ENCODE measurements around the gene SHANK1.

The SHANK1 gene

GRCh38 chr19:50711196-50711595, 8.4 kb downstream of the SHANK1 start:
- no peak overlapping the region for H3K4me3 Mint-ChIP-seq
- H3K27me3 Mint-ChIP-seq: peaks cover 47% of the 10 kb centered on the region
- H3K4me1 Mint-ChIP-seq: peaks cover 5% of the 10 kb centered on the region
- no peaks in the 10 kb centered on the region for H3K36me3 Mint-ChIP-seq
- DNase-seq: no peak
- H3K27ac Mint-ChIP-seq: no peak overlapping the region
- no peaks in the 10 kb centered on the region for H3K9me3 Mint-ChIP-seq
- CTCF ChIA-PET: no interaction called here

DNA sequence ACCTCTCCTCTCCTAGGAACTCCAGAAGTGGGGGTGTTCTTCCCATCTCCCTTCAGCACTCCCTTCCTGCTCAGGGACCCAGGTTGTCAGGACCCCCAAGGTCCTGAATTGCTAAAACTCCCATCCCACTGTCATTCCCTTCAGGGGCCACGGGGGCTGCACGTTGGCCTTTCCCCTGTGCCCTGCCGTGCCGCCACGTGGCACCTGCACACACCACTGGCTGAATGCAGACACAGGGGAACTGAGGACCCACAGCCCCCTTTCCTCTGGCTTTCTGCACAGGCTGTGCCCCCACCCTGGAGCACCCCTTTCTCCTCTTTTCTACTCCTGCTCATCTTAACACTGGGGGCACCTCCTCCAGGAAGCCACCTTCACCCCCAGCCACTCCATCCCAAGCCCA, 9.0 kb downstream of the SHANK1 start:
- Mint-ChIP-seq H3K27ac (no peak overlapping the region), H3K4me3 (no peak overlapping the region)

GRCh38 chr19:50710094-50710493, 9.5 kb downstream of the SHANK1 start:
- H3K36me3 Mint-ChIP-seq: no peaks in the 10 kb centered on the region
- H3K4me1 Mint-ChIP-seq: peaks cover 5% of the 10 kb centered on the region
- H3K9me3 Mint-ChIP-seq: no peaks in the 10 kb centered on the region
- peaks cover 41% of the 10 kb centered on the region for H3K27me3 Mint-ChIP-seq
- CTCF ChIA-PET: no interaction called here
- no peak for DNase-seq
- H3K27ac Mint-ChIP-seq: no peak overlapping the region
- no peak overlapping the region for H3K4me3 Mint-ChIP-seq

More for the DNA sequence above, 9.0 kb downstream of the SHANK1 start:
- DNase-seq: no peak
- CTCF ChIA-PET: no interaction called here
- Mint-ChIP-seq H3K27me3 (peaks cover 42% of the 10 kb centered on the region), H3K36me3 (no peaks in the 10 kb centered on the region), H3K9me3 (no peaks in the 10 kb centered on the region), H3K4me1 (peaks cover 5% of the 10 kb centered on the region)

GRCh38 chr19:50708179-50708879, 11.3 kb downstream of the SHANK1 start:
- Mint-ChIP-seq H3K27ac (no peak overlapping the region), H3K36me3 (no peaks in the 10 kb centered on the region), H3K4me3 (no peak overlapping the region), H3K4me1 (peaks cover 5% of the 10 kb centered on the region), H3K9me3 (no peaks in the 10 kb centered on the region), H3K27me3 (peaks cover 43% of the 10 kb centered on the region)
- CTCF ChIA-PET: no interaction called here
- DNase-seq: no peak

- CTCF ChIA-PET: interaction anchor here (0.7 kb wide), 1 partner anchor 818 kb away, joined by 3 read pairs; no protein-coding TSS in a partner anchor
- no peak for DNase-seq
- Mint-ChIP-seq H3K36me3 (no peaks in the 10 kb centered on the region), H3K9me3 (no peaks in the 10 kb centered on the region), H3K4me3 (no peak overlapping the region), H3K27ac (no peak overlapping the region), H3K27me3 (peaks cover 36% of the 10 kb centered on the region), H3K4me1 (no peaks in the 10 kb centered on the region)
These were observed 13.2 kb downstream of the SHANK1 start for GRCh38 chr19:50706387-50706786.

DNA sequence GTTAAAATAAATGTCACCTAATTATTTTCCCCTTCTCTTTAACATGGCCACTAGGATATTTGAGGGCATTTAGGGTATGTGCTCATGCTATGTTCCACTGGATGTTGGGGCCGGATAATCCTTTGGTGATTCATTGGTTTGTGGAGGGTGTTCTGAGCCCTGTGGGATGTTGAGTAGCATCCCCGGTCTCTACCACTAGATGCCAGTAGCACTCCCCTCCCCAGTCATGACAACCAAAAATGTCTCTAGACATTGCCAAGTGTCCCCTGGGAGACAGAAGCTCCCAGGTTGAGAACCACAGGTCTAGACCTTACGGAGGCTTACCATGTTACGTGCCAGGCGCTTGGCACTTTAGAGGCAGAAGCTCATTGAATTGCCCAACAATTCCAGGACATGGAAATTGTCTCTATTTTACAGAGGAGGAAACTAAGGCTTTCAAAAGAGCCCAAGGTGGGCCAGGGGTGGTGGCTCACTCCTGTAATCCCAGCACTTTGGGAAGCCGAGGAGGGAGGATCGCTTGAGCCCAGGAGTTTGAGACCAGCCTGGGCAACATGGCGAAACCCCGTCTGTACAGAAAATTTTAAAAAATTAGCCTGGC, 14.1 kb downstream of the SHANK1 start:
- CTCF ChIA-PET: interaction anchor here (0.5 to 0.7 kb wide), 2 partner anchors 72 to 219 kb away, joined by 3 to 4 read pairs; no protein-coding TSS in a partner anchor

DNA sequence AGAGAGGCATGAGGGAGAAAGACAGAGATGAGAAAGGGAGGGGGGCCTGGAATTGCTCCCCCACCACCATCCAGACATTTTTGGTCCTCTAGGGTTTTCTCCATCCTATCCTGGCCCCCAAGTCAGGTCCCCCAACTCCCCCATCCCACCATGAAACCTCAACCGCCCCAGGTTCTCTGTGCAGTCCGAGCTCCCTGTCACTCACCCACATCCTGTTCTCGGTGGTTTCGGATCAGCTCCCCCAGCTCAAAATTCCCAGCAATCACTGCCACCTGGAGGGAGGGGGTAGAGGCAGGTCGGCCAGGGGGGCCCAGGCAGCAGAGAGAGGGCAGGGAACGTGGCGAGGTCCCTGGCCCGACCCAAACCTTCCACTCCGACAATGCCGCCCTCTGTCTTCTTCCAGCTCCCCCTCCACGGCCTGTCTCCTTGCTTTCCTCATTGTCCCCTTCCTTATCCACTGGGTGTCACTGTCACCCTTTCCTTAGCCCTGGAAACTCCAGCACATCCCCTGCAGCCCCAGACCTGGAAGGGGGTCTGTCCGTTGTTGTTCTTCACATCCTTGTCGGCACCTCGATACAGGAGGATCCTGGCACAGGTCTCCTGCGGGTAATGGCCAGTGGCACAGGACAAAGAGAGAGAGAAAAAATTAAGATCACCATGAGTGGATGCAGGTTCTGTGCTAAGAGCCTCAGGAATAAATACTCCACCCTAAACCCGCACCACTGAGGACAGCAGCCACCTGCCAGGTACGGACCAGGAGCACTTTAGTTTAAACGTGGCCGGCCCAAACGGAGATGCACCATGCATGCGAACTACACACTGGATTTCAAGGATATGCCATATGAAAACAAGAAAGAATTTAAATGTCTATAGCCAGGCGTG, 15.4 kb downstream of the SHANK1 start:
- DNase-seq: no peak
- no peaks in the 10 kb centered on the region for H3K4me1 Mint-ChIP-seq
- H3K4me3 Mint-ChIP-seq: no peak overlapping the region
- CTCF ChIA-PET: interaction anchor here (0.8 to 1.5 kb wide), 3 partner anchors 21 to 80 kb away, joined by 3 to 5 read pairs (median 3); no protein-coding TSS in a partner anchor
- no peaks in the 10 kb centered on the region for H3K9me3 Mint-ChIP-seq
- H3K27ac Mint-ChIP-seq: no peak overlapping the region
- no peaks in the 10 kb centered on the region for H3K36me3 Mint-ChIP-seq
- peaks cover 42% of the 10 kb centered on the region for H3K27me3 Mint-ChIP-seq

More for the DNA sequence above, 14.1 kb downstream of the SHANK1 start:
- H3K36me3 Mint-ChIP-seq: no peaks in the 10 kb centered on the region
- no peaks in the 10 kb centered on the region for H3K4me1 Mint-ChIP-seq
- no peaks in the 10 kb centered on the region for H3K9me3 Mint-ChIP-seq
- no peak overlapping the region for H3K4me3 Mint-ChIP-seq
- H3K27ac Mint-ChIP-seq: no peak overlapping the region
- peak; percentile 48 for DNase-seq
- peaks cover 37% of the 10 kb centered on the region for H3K27me3 Mint-ChIP-seq

- H3K9me3 Mint-ChIP-seq: no peaks in the 10 kb centered on the region
- H3K4me3 Mint-ChIP-seq: no peak overlapping the region
- no peaks in the 10 kb centered on the region for H3K4me1 Mint-ChIP-seq
- H3K36me3 Mint-ChIP-seq: no peaks in the 10 kb centered on the region
- CTCF ChIA-PET: interaction anchor here (0.8 to 1.5 kb wide), 3 partner anchors 22 to 81 kb away, joined by 3 to 5 read pairs (median 3); no protein-coding TSS in a partner anchor
- H3K27ac Mint-ChIP-seq: no peak overlapping the region
- no peak for DNase-seq
- peaks cover 46% of the 10 kb centered on the region for H3K27me3 Mint-ChIP-seq
These were observed 16.5 kb downstream of the SHANK1 start for GRCh38 chr19:50702871-50703829.

DNA sequence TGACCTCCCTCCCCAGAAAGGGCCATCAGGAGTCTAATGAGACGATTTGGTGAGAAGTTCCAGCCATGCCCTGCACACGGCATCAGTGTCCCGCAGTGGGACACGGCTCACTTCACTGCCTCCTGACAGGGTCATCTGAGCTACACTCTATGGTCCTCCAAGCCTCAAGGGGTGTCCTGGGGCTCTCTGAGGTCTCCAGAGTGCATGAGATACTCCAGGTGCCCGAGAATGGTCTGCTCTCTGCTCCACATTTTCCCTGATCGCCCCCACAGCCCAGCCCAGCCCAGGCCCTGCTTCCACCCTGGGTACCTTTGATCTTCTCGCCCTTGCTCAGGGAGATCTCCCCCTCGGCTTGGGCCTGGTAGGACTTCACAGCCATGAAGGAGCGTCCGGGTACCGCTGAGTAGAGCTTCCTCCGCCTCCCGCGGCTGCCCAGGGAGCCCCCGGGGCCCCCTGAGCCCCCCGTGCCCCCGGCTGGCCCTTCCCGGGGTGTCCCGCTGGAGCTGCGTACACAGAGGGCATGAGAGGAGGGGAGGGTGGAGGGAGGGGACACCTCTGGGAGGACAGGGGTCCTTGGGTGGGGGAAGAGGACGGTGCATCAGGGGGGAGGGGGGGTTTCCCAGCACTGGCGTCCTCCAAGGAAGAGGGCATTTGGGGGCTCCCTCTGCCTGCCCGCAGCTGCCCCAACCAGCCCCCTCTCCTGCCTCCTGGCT, 17.3 kb downstream of the SHANK1 start:
- Mint-ChIP-seq H3K9me3 (no peaks in the 10 kb centered on the region), H3K27me3 (peaks cover 55% of the 10 kb centered on the region), H3K4me1 (no peaks in the 10 kb centered on the region), H3K27ac (no peak overlapping the region), H3K4me3 (no peak overlapping the region), H3K36me3 (no peaks in the 10 kb centered on the region)
- CTCF ChIA-PET: no interaction called here
- no peak for DNase-seq

DNA sequence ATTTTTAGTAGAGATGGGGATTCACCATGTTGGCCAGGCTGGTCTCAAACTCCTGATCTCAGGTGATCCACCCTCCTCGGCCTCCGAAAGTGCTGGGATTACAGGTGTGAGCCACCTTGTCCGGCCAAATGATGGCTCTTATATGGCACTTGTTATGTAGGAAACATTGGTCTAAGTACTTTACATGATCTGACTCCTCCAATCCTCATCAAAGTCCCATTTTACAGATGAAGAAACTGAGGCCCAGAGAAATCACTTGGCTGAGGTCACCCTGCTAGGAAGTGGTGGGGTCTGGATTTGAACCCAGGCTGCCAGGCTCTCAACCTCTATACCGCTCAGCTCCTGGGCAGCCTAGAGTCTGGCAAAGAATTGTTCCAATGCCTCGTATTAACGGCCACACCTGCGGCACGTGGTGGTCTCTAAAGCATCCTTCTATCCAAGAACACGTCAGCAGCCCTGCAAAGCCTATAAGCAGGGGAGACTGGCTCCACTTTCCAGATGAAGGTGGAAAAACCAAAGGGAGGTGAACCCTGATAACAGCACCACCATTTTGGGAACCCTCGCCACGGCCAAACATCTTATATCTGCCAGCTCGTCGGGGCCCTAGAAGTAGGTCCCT, 18.1 kb downstream of the SHANK1 start:
- Mint-ChIP-seq H3K27ac (no peak overlapping the region), H3K27me3 (peaks cover 63% of the 10 kb centered on the region), H3K9me3 (no peaks in the 10 kb centered on the region)

DNA sequence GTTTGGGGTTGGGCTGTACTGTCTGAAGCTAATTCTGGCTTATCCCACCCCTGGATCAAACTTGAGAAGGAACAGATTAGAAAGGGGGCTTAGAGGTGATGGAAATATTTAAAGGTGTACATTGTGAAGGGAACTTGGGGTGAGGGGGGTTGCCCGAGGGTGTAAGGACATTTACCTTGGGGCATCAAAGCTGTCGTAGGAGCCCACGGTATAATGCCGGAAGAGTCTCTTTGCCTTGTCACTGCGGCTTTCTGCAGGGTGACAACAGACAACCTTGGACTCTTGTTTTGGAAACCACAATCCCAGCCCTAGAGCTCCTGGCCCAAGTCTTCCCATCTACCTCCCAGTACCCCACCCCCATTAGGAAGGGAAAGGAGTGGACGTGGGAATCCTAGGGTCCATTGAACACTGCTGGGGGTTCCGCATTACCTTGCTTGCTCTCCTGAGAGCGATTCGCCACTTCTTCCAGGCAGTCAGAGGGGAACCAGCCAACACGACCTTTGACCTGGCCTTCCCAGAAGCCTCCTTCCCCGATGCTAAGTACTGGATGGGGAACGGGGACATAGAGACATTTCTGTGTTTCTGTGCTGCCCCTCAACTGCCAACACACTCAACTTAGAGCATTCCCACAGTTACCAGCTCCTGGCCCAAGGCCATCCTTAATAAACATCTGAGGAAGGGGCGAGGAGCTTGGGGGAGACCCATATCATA, 22.0 kb downstream of the SHANK1 start:
- Mint-ChIP-seq H3K4me1 (no peaks in the 10 kb centered on the region), H3K27me3 (peaks cover 69% of the 10 kb centered on the region), H3K27ac (no peak overlapping the region), H3K9me3 (no peaks in the 10 kb centered on the region), H3K36me3 (no peaks in the 10 kb centered on the region), H3K4me3 (no peak overlapping the region)
- CTCF ChIA-PET: no interaction called here
- DNase-seq: no peak

More for the DNA sequence above, 18.1 kb downstream of the SHANK1 start:
- H3K4me3 Mint-ChIP-seq: no peak overlapping the region
- H3K4me1 Mint-ChIP-seq: no peaks in the 10 kb centered on the region
- no peaks in the 10 kb centered on the region for H3K36me3 Mint-ChIP-seq
- CTCF ChIA-PET: no interaction called here
- DNase-seq: no peak

DNA sequence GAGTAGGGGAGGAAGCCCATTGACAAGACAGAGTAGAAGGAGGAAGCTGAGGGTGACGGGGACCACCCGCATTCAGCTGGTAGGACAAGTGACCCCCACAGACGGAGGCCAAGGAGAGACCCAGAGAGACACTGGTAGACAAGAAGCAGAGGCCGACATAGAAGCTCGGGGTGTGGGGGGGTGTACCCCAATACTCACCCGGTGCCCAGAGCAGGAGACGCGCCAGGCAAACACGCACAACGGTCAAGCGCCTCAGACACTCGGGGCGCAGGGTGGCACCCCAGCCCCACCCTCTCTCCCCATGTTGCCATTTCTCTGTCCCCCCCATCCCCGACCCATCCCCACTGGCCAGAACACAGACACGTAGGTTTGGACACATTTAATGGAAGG, 23.5 kb downstream of the SHANK1 start:
- Mint-ChIP-seq H3K27ac (no peak overlapping the region), H3K27me3 (peaks cover 69% of the 10 kb centered on the region), H3K36me3 (no peaks in the 10 kb centered on the region), H3K4me1 (no peaks in the 10 kb centered on the region), H3K9me3 (no peaks in the 10 kb centered on the region), H3K4me3 (no peak overlapping the region)
- DNase-seq: no peak
- CTCF ChIA-PET: no interaction called here

Data from activated naive CD4-positive, alpha-beta T cell treated with anti-CD3 and anti-CD28 coated beads, Interleukin-2, amount 10 ng/mL, durations not matched to agents 7 days and 5 days (primary cell).